Endothelial cell of umbilical vein (primary cell): ENCODE results near the gene ENDOG. TPM values are rescaled to one million over a fixed set of nuclear protein-coding genes. Genes with fewer than 3 reads are reported as not detected.

Source experiments
- BruUV-seq: library from RNA; stranded (reverse); fragments of 400-500 nt; replicated peaks from 2 replicates; lab custom pipeline; 2021; lab: Mats Ljungman, UMichigan
- CTCF ChIA-PET: fragments of 300-600, 350-600 bp; sonication (Branson Sonifier 250); formaldehyde crosslinking; loops from one replicate; lab custom pipeline; 2021; ENCODE audit warnings: antibody characterized with exemption, inconsistent platforms; lab: Charles Lee
- POLR2A ChIA-PET: fragments of 300-600, 350-600 bp; sonication (Branson Sonifier 250); formaldehyde crosslinking; loops from one replicate; lab custom pipeline; 2021; ENCODE audit warnings: antibody characterized with exemption, inconsistent platforms; lab: Charles Lee
- DNase-seq: peaks from one replicate; pipeline ENCODE4 v3.0.0-alpha.2; 2011; ENCODE audit warnings: low read depth, low spot score
- FAIRE-seq: peaks from 2 replicates; lab custom pipeline; 2011; peaks lifted over from hg19 to GRCh38; lab: Jason Lieb, UNC
- H2AFZ ChIP-seq: 2 replicates; pipeline ENCODE4 v1.6.0; 2012; ENCODE audit warnings: low read depth, low read length, control low read depth, inconsistent platforms
- H3K27ac ChIP-seq: 2 replicates; pipeline ENCODE4 v1.5.1; 2011; ENCODE audit warnings: low read depth, mild to moderate bottlenecking, control low read depth, low read length, moderate library complexity; ENCODE audit not compliant: insufficient read depth
- H3K27me3 ChIP-seq, 2 experiments: 2 replicates each; pipeline versions ENCODE4 v1.6.0 to v1.6.1; 2011; ENCODE audit warnings: low read length in 2 of 2, mixed read lengths in 1 of 2; ENCODE audit not compliant: control insufficient read depth in 2 of 2, insufficient read depth in 2 of 2
- H3K36me3 ChIP-seq, 2 experiments: 2 replicates in 1 of 2; 3 replicates in 1 of 2; pipeline ENCODE4 v1.5.1; 2011; ENCODE audit warnings: low read length in 2 of 2, mild to moderate bottlenecking in 1 of 2, moderate library complexity in 1 of 2; ENCODE audit not compliant: control insufficient read depth in 2 of 2, insufficient read depth in 2 of 2; ENCODE audit errors: extremely low read depth in 1 of 2
- H3K4me1 ChIP-seq: 3 replicates; pipeline ENCODE4 v1.5.1; 2011; ENCODE audit warnings: mild to moderate bottlenecking, low read length; ENCODE audit not compliant: control insufficient read depth, insufficient read depth; ENCODE audit errors: extremely low read depth
- H3K4me2 ChIP-seq: 2 replicates; pipeline ENCODE4 v1.6.1; 2011; ENCODE audit warnings: low read length, control low read depth, mixed read lengths; ENCODE audit not compliant: insufficient read depth
- H3K4me3 ChIP-seq, 3 experiments: fragments of 200-600 bp in 1 of 3; sonication (generic), shearing (Covaris generic) in 1 of 3; replicated peaks in 1 of 3; 2 replicates each; pipeline ENCODE4 v1.5.1; 2011 to 2016; ENCODE audit warnings: control low read depth in 3 of 3, low read length in 3 of 3, mild to moderate bottlenecking in 2 of 3, inconsistent platforms in 1 of 3, low read depth in 1 of 3, moderate library complexity in 1 of 3; ENCODE audit not compliant: insufficient read depth in 1 of 3
- H3K79me2 ChIP-seq: 2 replicates; pipeline ENCODE4 v1.6.0; 2012; ENCODE audit warnings: low read length, inconsistent platforms; ENCODE audit not compliant: control insufficient read depth, insufficient read depth
- H3K9ac ChIP-seq: replicated peaks from 2 replicates; pipeline ENCODE3; 2011; ENCODE audit warnings: low read length, control low read depth; ENCODE audit not compliant: insufficient read depth; ENCODE audit errors: extremely low read depth
- H3K9me1 ChIP-seq: replicated peaks from 3 replicates; pipeline ENCODE4 v1.6.0; 2011; ENCODE audit warnings: mild to moderate bottlenecking, low read length; ENCODE audit not compliant: control insufficient read depth, insufficient read depth; ENCODE audit errors: extremely low read depth
- H3K9me3 ChIP-seq: replicated peaks from 2 replicates; pipeline ENCODE4 v1.5.1; 2012; ENCODE audit warnings: low read length, inconsistent platforms; ENCODE audit not compliant: control insufficient read depth, insufficient read depth
- H4K20me1 ChIP-seq: replicated peaks from 2 replicates; pipeline ENCODE3; 2011; ENCODE audit warnings: mild to moderate bottlenecking, low read length; ENCODE audit not compliant: control insufficient read depth, insufficient read depth; ENCODE audit errors: extremely low read depth
- CTCF ChIP-seq, 2 donors: IDR thresholded peaks; 1 replicate in 1 of 2; 2 replicates in 1 of 2; pipeline ENCODE4 v1.5.1; 2011; ENCODE audit warnings: low read length in 2 of 2, mild to moderate bottlenecking in 2 of 2, moderate library complexity in 2 of 2, control low read depth in 1 of 2, inconsistent platforms in 1 of 2, low read depth in 1 of 2; ENCODE audit not compliant: insufficient read depth in 1 of 2; ENCODE audit errors: extremely low read depth in 1 of 2
- EZH2 ChIP-seq: IDR thresholded peaks from 2 replicates; pipeline ENCODE4 v1.6.1; 2012; ENCODE audit warnings: borderline replicate concordance, low read depth, mild to moderate bottlenecking, moderate library complexity, low read length, inconsistent platforms; ENCODE audit not compliant: severe bottlenecking
- FOS ChIP-seq: IDR thresholded peaks from 2 replicates; pipeline ENCODE4 v1.6.1; 2011; ENCODE audit warnings: mild to moderate bottlenecking, low read length, moderate library complexity, borderline replicate concordance; ENCODE audit not compliant: insufficient read depth
- GATA2 ChIP-seq: IDR thresholded peaks from 2 replicates; pipeline ENCODE4 v1.7.0; 2011; ENCODE audit warnings: low read depth, mild to moderate bottlenecking, moderate library complexity, mixed read lengths, low read length; ENCODE audit not compliant: insufficient read length, insufficient read depth
- JUN ChIP-seq: IDR thresholded peaks from 2 replicates; pipeline ENCODE4 v1.6.1; 2011; ENCODE audit warnings: borderline replicate concordance, low read depth; ENCODE audit not compliant: insufficient read length, insufficient read depth
- MAX ChIP-seq: IDR thresholded peaks from 2 replicates; pipeline ENCODE4 v1.6.1; 2011; ENCODE audit not compliant: insufficient read depth, insufficient read length
- MYC ChIP-seq: IDR thresholded peaks from one replicate; pipeline ENCODE4 v1.6.1; 2011; ENCODE audit warnings: mild to moderate bottlenecking, low read depth, low read length
- POLR2A ChIP-seq: IDR thresholded peaks from 2 replicates; pipeline ENCODE4 v1.6.1; 2012; ENCODE audit warnings: low read depth, mild to moderate bottlenecking, control low read depth, low read length
- POLR2AphosphoS5 ChIP-seq: IDR thresholded peaks from 2 replicates; pipeline ENCODE4 v1.6.1; 2012; ENCODE audit warnings: low read depth, mild to moderate bottlenecking, control low read depth, low read length, moderate library complexity; ENCODE audit not compliant: insufficient read depth
- dilution Hi-C: fragments of 300-500 bp; cut with MboI; formaldehyde crosslinking; loops from one replicate; pipeline ENCODE4 v1.15.0; 2019; ENCODE audit warnings: low sequenced_read_pairs; ENCODE audit not compliant: extremely low pct_ligation_motif_present
- intact Hi-C: fragments of 100-400 bp; cut with micrococcal nuclease; formaldehyde crosslinking; loops from one replicate; pipeline ENCODE4 v1.10.0; 2022
- polyA plus RNA-seq, 4 experiments: library from polyadenylated mRNA; depleted of rRNA in 3 of 4; stranded (reverse) in 3 of 4; unstranded in 1 of 4; fragments of >200 nt; gene quantifications; 2 replicates each; pipeline versions ENCODE4 v1.2.1 to v1.2.3, GENCODE V29; 2011 to 2012; ENCODE audit warnings: missing spikeins in 1 of 4
- total RNA-seq: library from RNA; stranded (reverse); gene quantifications from 2 replicates; pipeline ENCODE4 v1.2.3, GENCODE V29; 2021

ENDOG gene
- total and polyA plus RNA-seq, 2 donors (not counting 3 experiments of a cell fraction or from before 2014, with no cell fraction given): 18.0 to 21.1 TPM

- H3K9me3 ChIP-seq: no peaks in the 10 kb centered on the region
- H4K20me1 ChIP-seq: no peaks in the 10 kb centered on the region
- H3K4me3 ChIP-seq: no peak overlapping the region
- TF ChIP-seq FOS (no peak), MAX (no peak), GATA2 (no peak)
- FAIRE-seq (no peak), DNase-seq (no peak)
- no peak overlapping the region for H3K4me2 ChIP-seq
- POLR2A ChIA-PET: no interaction called here
- no peak overlapping the region for H3K27ac ChIP-seq
- CTCF ChIA-PET: interaction anchor here (2.1 kb wide), 1 partner anchor 10 kb away, joined by 13 read pairs; the partner anchor contains the start of gene ENDOG
- H3K79me2 ChIP-seq: no peaks in the 10 kb centered on the region
- no peaks in the 10 kb centered on the region for H3K4me1 ChIP-seq
- H3K9ac ChIP-seq: no peak overlapping the region
- H2AFZ ChIP-seq: no peak overlapping the region
- H3K36me3 ChIP-seq: peaks cover 6 to 29% of the 10 kb centered on the region in 2 experiments
- intact Hi-C loops: no loop called here
- H3K27me3 ChIP-seq: no peaks in the 10 kb centered on the region
- H3K9me1 ChIP-seq: no peaks in the 10 kb centered on the region
- dilution Hi-C loops: no loop called here
- no TSS peak for BruUV-seq
These were observed 9.8 kb upstream of the ENDOG start for GRCh38 chr9:128808543-128808942.

- TF ChIP-seq POLR2AphosphoS5: no peak
- no peak for TF ChIP-seq MAX
- no peak for TF ChIP-seq POLR2A
- TF ChIP-seq FOS: no peak
- no peak for TF ChIP-seq MYC
- TF ChIP-seq EZH2: no peak
- TF ChIP-seq GATA2: no peak
- no peak for TF ChIP-seq JUN
- no peak for TF ChIP-seq CTCF (IDR thresholded peaks at IDR 0.05; ENCODE audit: extremely low read depth in 1 of 2, insufficient read depth in 1 of 2, low read depth in 1 of 2, low read length in 2 of 2)
- Histone ChIP-seq H3K9me3 (no peaks in the 10 kb centered on the region), H3K9me1 (no peaks in the 10 kb centered on the region), H3K79me2 (no peaks in the 10 kb centered on the region), H3K36me3 (peaks cover 6 to 25% of the 10 kb centered on the region in 2 experiments), H3K9ac (no peak overlapping the region), H3K27ac (no peak overlapping the region), H3K4me1 (no peaks in the 10 kb centered on the region), H2AFZ (no peak overlapping the region), H3K4me3 (no peak overlapping the region), H3K27me3 (no peaks in the 10 kb centered on the region), H3K4me2 (no peak overlapping the region), H4K20me1 (no peaks in the 10 kb centered on the region)
- intact Hi-C loops: no loop called here
- ChIA-PET POLR2A (interaction anchor here (1.3 kb wide), 1 partner anchor 9 kb away, joined by 3 read pairs; the partner anchor contains the start of gene ENDOG), CTCF (interaction anchor here (1.6 to 2.1 kb wide), 2 partner anchors 9 kb away, joined by 4 to 13 read pairs; partner anchors contain the start of gene ENDOG)
- FAIRE-seq: no peak
- BruUV-seq: no TSS peak
- dilution Hi-C loops: no loop called here
- no peak for DNase-seq
These were observed 9.2 kb upstream of the ENDOG start for GRCh38 chr9:128809036-128809599.
